AG10803 (cell line): Measurements from ENCODE around the gene TIMM29.

ENCODE experiments used
- DNase-seq: peaks from one replicate; pipeline ENCODE4 v3.0.0; 2010; ENCODE audit warnings: low read depth
- H3K4me3 ChIP-seq: 2 replicates; pipeline ENCODE4 v1.5.1; 2011; ENCODE audit warnings: mild to moderate bottlenecking, low read length, control low read depth
- TF ChIP-seq, protein P1 (sequence below): conservative IDR thresholded peaks from 2 replicates; pipeline ENCODE4 v1.5.1; 2011; ENCODE audit warnings: mild to moderate bottlenecking, low read length, control low read depth, inconsistent platforms

TIMM29 gene

DNA sequence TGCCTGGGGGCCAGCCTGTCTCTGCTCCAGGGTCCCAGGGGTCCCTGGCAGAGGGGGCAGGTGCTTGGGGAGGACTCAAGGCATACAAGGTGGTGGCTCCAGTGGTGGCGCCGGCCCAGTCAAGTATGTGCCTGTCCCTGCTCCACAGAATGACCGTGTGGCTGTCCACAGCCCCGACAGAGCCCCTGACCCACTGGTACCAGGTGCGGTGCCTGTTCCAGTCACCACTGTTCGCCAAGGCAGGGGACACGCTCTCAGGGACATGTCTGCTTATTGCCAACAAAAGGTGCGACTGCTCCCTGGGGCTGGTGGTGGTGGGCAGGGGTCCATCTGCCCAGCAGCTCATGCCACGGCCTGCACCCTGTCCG lies 8.3 kb upstream of the TIMM29 start:
- H3K4me3 ChIP-seq = no peak overlapping the region
- TF ChIP-seq, protein P1, sequence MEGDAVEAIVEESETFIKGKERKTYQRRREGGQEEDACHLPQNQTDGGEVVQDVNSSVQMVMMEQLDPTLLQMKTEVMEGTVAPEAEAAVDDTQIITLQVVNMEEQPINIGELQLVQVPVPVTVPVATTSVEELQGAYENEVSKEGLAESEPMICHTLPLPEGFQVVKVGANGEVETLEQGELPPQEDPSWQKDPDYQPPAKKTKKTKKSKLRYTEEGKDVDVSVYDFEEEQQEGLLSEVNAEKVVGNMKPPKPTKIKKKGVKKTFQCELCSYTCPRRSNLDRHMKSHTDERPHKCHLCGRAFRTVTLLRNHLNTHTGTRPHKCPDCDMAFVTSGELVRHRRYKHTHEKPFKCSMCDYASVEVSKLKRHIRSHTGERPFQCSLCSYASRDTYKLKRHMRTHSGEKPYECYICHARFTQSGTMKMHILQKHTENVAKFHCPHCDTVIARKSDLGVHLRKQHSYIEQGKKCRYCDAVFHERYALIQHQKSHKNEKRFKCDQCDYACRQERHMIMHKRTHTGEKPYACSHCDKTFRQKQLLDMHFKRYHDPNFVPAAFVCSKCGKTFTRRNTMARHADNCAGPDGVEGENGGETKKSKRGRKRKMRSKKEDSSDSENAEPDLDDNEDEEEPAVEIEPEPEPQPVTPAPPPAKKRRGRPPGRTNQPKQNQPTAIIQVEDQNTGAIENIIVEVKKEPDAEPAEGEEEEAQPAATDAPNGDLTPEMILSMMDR = no peak
- DNase-seq = no peak

GRCh38 chr19:10920781-10921180 lies 7.8 kb upstream of the TIMM29 start:
- TF ChIP-seq, protein P1 = no peak
- DNase-seq = no peak
- no peak overlapping the region for H3K4me3 ChIP-seq

DNA sequence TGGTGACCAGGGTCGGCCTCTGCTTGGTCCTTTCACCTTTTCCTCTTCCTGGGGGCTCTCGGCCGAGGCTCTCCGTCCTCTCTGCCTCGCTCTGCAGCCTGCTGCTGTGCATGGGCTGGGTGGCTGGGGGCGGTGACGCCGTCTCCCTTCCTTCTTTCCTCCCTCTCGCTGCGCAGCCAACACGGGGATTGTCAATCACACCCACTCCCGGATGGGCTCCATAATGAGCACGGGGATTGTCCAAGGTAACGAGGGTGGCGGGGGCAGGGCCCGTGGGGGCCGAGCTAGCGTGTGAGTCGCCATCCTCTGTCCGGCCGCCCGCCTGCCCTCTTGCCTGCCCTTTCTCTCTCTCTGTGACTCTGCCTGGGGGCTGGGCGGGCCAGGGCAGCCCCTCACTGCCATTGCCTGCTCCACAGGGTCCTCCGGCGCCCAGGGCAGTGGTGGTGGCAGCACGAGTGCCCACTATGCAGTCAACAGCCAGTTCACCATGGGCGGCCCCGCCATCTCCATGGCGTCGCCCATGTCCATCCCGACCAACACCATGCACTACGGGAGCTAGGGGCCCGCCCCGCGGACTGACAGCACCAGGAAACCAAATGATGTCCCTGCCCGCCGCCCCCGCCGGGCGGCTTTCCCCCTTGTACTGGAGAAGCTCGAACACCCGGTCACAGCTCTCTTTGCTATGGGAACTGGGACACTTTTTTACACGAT lies 7.3 kb upstream of the TIMM29 start:
- H3K4me3 ChIP-seq = no peak overlapping the region
- DNase-seq = no peak
- TF ChIP-seq, protein P1 = no peak

GRCh38 chr19:10921910-10922637 lies 6.5 kb upstream of the TIMM29 start:
- TF ChIP-seq, protein P1 = no peak
- DNase-seq = no peak
- H3K4me3 ChIP-seq = no peak overlapping the region

GRCh38 chr19:10922638-10923014 lies 6.0 kb upstream of the TIMM29 start:
- no peak for DNase-seq
- H3K4me3 ChIP-seq = no peak overlapping the region
- TF ChIP-seq, protein P1 = no peak

DNA sequence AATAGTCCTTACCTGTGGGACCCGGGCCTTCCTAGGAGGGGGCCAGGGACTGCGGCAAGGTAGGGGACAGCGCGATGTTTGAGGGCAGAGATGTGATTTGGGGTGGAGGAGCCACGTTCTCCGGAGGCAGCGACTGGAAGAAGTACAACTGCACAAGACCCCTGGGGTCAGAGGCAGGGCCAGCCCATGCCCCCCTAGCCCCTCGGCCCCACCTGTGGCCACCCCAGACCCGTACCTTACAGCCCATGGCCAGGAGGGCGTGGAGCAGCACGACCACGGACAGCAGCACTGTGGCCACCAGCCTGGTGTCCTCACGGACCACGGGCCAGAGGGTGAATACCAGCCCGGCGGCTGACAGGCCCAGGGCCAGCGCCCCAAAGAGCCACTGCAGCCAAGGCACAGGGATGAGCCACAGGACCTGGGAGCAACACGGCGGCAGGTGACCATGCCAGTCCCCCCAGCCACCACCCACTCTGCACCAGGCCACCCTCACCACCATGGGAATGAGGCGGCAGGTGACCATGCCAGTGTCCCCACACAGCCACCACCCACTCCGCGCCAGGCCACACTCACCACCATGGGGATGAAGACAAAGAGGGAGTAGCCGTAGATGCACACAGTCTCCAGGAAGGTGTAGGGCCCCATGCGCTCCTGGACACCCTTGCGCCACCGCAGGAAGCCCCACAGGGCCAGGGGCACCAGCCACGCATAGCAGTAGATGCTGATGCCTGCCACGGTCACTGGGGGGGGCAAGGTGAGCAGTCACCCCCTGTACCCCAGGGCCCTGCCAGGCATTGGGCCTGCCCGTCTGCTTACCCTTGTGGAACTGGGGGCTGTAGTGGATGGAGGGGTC lies 5.1 kb upstream of the TIMM29 start:
- DNase-seq = no peak
- TF ChIP-seq, protein P1 = no peak
- H3K4me3 ChIP-seq = no peak overlapping the region
